HepG2 (cell line): ENCODE results near the gene DDX10. TPM values are rescaled to one million over a fixed set of nuclear protein-coding genes. Genes with fewer than 3 reads are reported as not detected.
A peak's percentile ranks its signal among the peaks of the same experiment; 100 is the strongest.

ENCODE experiments used
- ATAC-seq: fragments of 200-7000 bp; cut with Tn5 transposase; 3 replicates; pipeline ENCODE4 v1.9.1; 2020; ENCODE audit warnings: mild to moderate bottlenecking, moderate library complexity
- BruUV-seq: library from RNA; stranded (reverse); fragments of 400-500 nt; replicated peaks from 2 replicates; lab custom pipeline; 2021; lab: Mats Ljungman, UMichigan
- CTCF ChIA-PET: fragments of 300-600 bp; formaldehyde crosslinking; extraction: SDS; loops from one replicate; lab custom pipeline; 2021; ENCODE audit warnings: low total read pairs, inconsistent platforms, low intra/inter-chr PET ratio; lab: Yijun Ruan, JAX
- POLR2A ChIA-PET: fragments of 350-600 bp; sonication (Branson Sonifier 250); formaldehyde crosslinking; loops from one replicate; lab custom pipeline; 2020; ENCODE audit warnings: antibody characterized with exemption, inconsistent platforms; lab: Yijun Ruan, JAX
- DNase-seq: peaks from one replicate; pipeline ENCODE4 v3.0.0-alpha.2; 2015; ENCODE audit warnings: low spot score
- FAIRE-seq: peaks from 3 replicates; lab custom pipeline; 2011; peaks lifted over from hg19 to GRCh38; lab: Jason Lieb, UNC
- H2AFZ ChIP-seq: one replicate; pipeline ENCODE4 v1.6.1; 2011; ENCODE audit warnings: low read length, inconsistent platforms
- H3K27ac ChIP-seq: fragments of 300-600 bp; 3 replicates; pipeline ENCODE4 v1.8.0; 2011; ENCODE audit warnings: mixed run types, mild to moderate bottlenecking, mixed read lengths, low read length, inconsistent platforms; ENCODE audit not compliant: insufficient read depth; ENCODE audit errors: extremely low read length
- H3K27me3 ChIP-seq, 2 experiments: fragments of 200-600 bp in 1 of 2; 2 replicates in 1 of 2; 3 replicates in 1 of 2; pipeline versions ENCODE4 v1.6.0 to v1.8.0; 2011; ENCODE audit warnings: low read length in 2 of 2, mild to moderate bottlenecking in 2 of 2, moderate library complexity in 2 of 2, inconsistent platforms in 1 of 2; ENCODE audit not compliant: insufficient read depth in 2 of 2, control insufficient read depth in 1 of 2
- H3K36me3 ChIP-seq, 2 experiments: fragments of 200-600 bp in 1 of 2; replicated peaks in 1 of 2; 2 replicates in 1 of 2; 3 replicates in 1 of 2; pipeline versions ENCODE4 v1.5.1 to v1.8.0; 2011; ENCODE audit warnings: low read length in 2 of 2, inconsistent platforms in 1 of 2; ENCODE audit not compliant: insufficient read depth in 2 of 2, control insufficient read depth in 1 of 2
- H3K4me1 ChIP-seq: 2 replicates; pipeline ENCODE4 v1.5.1; 2012; ENCODE audit warnings: low read length, inconsistent platforms; ENCODE audit not compliant: insufficient read depth
- H3K4me2 ChIP-seq: 2 replicates; pipeline ENCODE4 v1.6.0; 2011; ENCODE audit warnings: low read depth, low read length, inconsistent platforms
- H3K4me3 ChIP-seq, 3 experiments: fragments of 200-600 bp in 1 of 3; sonication (generic), shearing (Covaris generic) in 1 of 3; replicated peaks in 1 of 3; 2 replicates each; pipeline ENCODE4 v1.5.1; 2011 to 2016; ENCODE audit warnings: low read length in 3 of 3, inconsistent platforms in 2 of 3, low read depth in 2 of 3, mild to moderate bottlenecking in 2 of 3, control low read depth in 1 of 3, mixed read lengths in 1 of 3; ENCODE audit not compliant: insufficient read depth in 1 of 3
- H3K79me2 ChIP-seq: one replicate; pipeline ENCODE4 v1.6.1; 2011; ENCODE audit warnings: low read length, inconsistent platforms; ENCODE audit not compliant: insufficient read depth
- H3K9ac ChIP-seq: 2 replicates; pipeline ENCODE4 v1.6.0; 2011; ENCODE audit warnings: mild to moderate bottlenecking, low read depth, low read length, inconsistent platforms; ENCODE audit not compliant: insufficient read depth
- H3K9me3 ChIP-seq: 2 replicates; pipeline ENCODE4 v1.5.1; 2012; ENCODE audit warnings: mild to moderate bottlenecking, low read length
- H4K20me1 ChIP-seq: 2 replicates; pipeline ENCODE4 v1.6.0; 2011; ENCODE audit warnings: inconsistent platforms, mild to moderate bottlenecking, low read length, moderate library complexity; ENCODE audit not compliant: insufficient read depth
- EP300 ChIP-seq, 3 experiments: sonication (generic) in 1 of 3; formaldehyde crosslinking in 1 of 3; IDR thresholded peaks; 2 replicates each; pipeline versions ENCODE4 v1.5.1 to v1.6.1; 2011 to 2020; ENCODE audit warnings: low read depth in 2 of 3, low read length in 2 of 3, borderline replicate concordance in 1 of 3, improper control_type of control experiment in 1 of 3, mild to moderate bottlenecking in 1 of 3, missing genetic modification reagents in 1 of 3, moderate library complexity in 1 of 3
- ERF ChIP-seq: IDR thresholded peaks from 2 replicates; pipeline ENCODE4 v1.6.1; 2018; ENCODE audit warnings: missing biosample characterization, missing genetic modification reagents
- FOSL2 ChIP-seq: sonication (generic); formaldehyde crosslinking; IDR thresholded peaks from 2 replicates; pipeline ENCODE4 v1.4.0; 2020; ENCODE audit warnings: missing genetic modification reagents
- KAT2B ChIP-seq: fragments of 150-350 bp; IDR thresholded peaks from 2 replicates; pipeline ENCODE4 v1.6.1; 2014; ENCODE audit warnings: low read depth, low read length, borderline replicate concordance
- MAFK ChIP-seq, 2 experiments: IDR thresholded peaks in 1 of 2; conservative IDR thresholded peaks in 1 of 2; 2 replicates each; pipeline ENCODE4 v1.6.1; 2011; ENCODE audit warnings: improper control_type of control experiment in 2 of 2, low read length in 2 of 2
- MEIS2 ChIP-seq: sonication (generic); formaldehyde crosslinking; IDR thresholded peaks from 2 replicates; pipeline ENCODE4 v1.9.0; 2021; ENCODE audit warnings: mild to moderate bottlenecking, missing genetic modification reagents
- ONECUT2 ChIP-seq: sonication (generic); formaldehyde crosslinking; IDR thresholded peaks from 2 replicates; pipeline ENCODE4 v1.4.0; 2020; ENCODE audit warnings: missing genetic modification reagents
- PPARG ChIP-seq: conservative IDR thresholded peaks from 2 replicates; pipeline ENCODE4 v1.6.1; 2016; ENCODE audit warnings: missing biosample characterization, missing genetic modification reagents
- RAD21 ChIP-seq: fragments of 450-650 bp; formaldehyde crosslinking; IDR thresholded peaks from 2 replicates; pipeline ENCODE4 v1.5.0; 2020; ENCODE audit warnings: mild to moderate bottlenecking
- RFX5 ChIP-seq: IDR thresholded peaks from 2 replicates; pipeline ENCODE4 v1.6.1; 2011; ENCODE audit warnings: low read depth, low read length, improper control_type of control experiment
- RFXANK ChIP-seq: IDR thresholded peaks from 2 replicates; pipeline ENCODE4 v1.6.1; 2016
- RORA ChIP-seq: sonication (generic); formaldehyde crosslinking; IDR thresholded peaks from 2 replicates; pipeline ENCODE4 v1.5.0; 2020; ENCODE audit warnings: mild to moderate bottlenecking, missing genetic modification reagents, moderate library complexity
- TEAD3 ChIP-seq: optimal IDR thresholded peaks from 2 replicates; pipeline ENCODE3; 2016; ENCODE audit warnings: borderline replicate concordance
- ZNF569 ChIP-seq: sonication (generic); formaldehyde crosslinking; IDR thresholded peaks from 2 replicates; pipeline ENCODE4 v1.5.0; 2020; ENCODE audit warnings: mild to moderate bottlenecking, missing genetic modification reagents, moderate library complexity, borderline replicate concordance
- WGBS: methylation state at CpG from one replicate; pipeline ENCODE4 v1.1.6; 2017; ENCODE audit warnings: low lambda C conversion rate; 5-methylcytosine and 5-hydroxymethylcytosine counted together
- in situ Hi-C: cut with HindIII; loops from 2 replicates; pipeline ENCODE4 v1.10.0; 2017; ENCODE audit warnings: low pct_unique_long_range_greater_than_20kb; ENCODE audit not compliant: extremely low pct_ligation_motif_present
- intact Hi-C: fragments of 100-400 bp; cut with micrococcal nuclease; formaldehyde crosslinking; loops from one replicate; pipeline ENCODE4 v1.10.0; 2022; ENCODE audit not compliant: unreplicated experiment
- polyA plus RNA-seq, 8 experiments: library from polyadenylated mRNA; depleted of rRNA in 3 of 8; stranded (reverse) in 7 of 8; unstranded in 1 of 8; fragments of >200 nt; fragmentation: Illumina TruSeq in 4 of 8; extraction: Trizol in 4 of 8; gene quantifications; 2 replicates each; pipeline versions ENCODE4 v1.2.1 to v1.2.3, GENCODE V29; 2011 to 2016; ENCODE audit warnings: low read depth in 4 of 8, missing spikeins in 1 of 8, mixed read lengths in 1 of 8; ENCODE audit not compliant: insufficient read depth in 1 of 8
- total RNA-seq, 5 experiments: library from RNA; depleted of rRNA; stranded (reverse); fragments of >200 nt; fragmentation: Illumina TruSeq; extraction: Trizol; gene quantifications; 2 replicates each; pipeline ENCODE4 v1.2.3, GENCODE V29; 2016; ENCODE audit warnings: low read depth in 1 of 5
- TF ChIP-seq, protein P1 (sequence below): sonication (generic); formaldehyde crosslinking; IDR thresholded peaks from 2 replicates; pipeline ENCODE4 v1.5.0; 2020; ENCODE audit warnings: missing genetic modification reagents
- TF ChIP-seq, protein P2 (sequence below): sonication (generic); formaldehyde crosslinking; IDR thresholded peaks from 2 replicates; pipeline ENCODE4 v1.4.0; 2020; ENCODE audit warnings: missing genetic modification reagents, borderline replicate concordance
- TF ChIP-seq, protein P3 (sequence below): IDR thresholded peaks from 2 replicates; pipeline ENCODE4 v1.6.1; 2012; ENCODE audit warnings: low read depth, low read length, improper control_type of control experiment

Gene DDX10
- total and polyA plus RNA-seq, 2 of the 13 experiments (the other 11 are each of a cell fraction or from before 2014, with no cell fraction given), result 17.0 to 32.0 TPM

DNA sequence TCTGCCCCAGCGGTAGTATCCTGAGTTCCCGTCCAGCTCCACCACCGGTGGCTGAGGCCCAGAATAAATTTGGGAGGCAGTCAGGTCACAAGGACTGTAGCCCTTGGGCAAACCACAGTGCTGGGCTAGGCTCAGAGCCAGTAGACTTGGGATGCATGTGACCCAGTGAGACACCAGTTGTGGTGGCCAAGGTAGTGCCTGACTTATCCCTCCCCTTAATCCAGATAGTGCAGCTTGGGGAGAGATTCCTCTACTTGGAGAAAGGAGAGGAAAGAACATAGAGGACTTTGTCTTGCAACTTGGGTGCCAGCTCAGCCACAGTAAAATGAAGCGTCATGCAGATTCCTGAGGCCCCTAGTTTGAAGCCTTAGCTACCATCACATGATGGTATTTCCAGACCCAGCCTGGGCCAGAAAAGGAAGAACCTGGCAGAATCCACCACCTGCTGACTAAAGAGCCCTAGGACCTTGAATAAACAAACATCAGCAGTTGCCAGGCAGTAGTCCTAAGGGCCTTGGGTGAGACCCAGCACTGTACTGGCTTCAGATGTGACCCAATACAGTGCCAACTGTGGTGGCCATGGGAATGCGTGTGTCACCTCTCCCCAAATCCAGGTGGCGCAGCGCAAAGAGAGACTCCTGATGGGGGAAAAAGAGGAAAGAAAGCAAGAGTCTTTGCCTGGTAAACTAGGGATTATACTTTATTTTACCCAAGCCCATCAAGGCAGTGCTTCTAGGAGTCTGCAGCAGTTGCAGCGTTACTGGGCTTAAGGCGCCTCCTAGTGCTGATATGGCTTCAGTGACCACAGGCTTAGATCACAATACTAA is 17.0 kb upstream of the DDX10 start:
- no peak overlapping the region for H2AFZ ChIP-seq
- intact Hi-C loops (loop anchor here (1.0 to 5.0 kb wide), 3 partner anchors 231 to 531 kb away; partner anchors contain the start of genes ATM and NPAT), in situ Hi-C loops (loop anchor here (5.0 kb wide), 1 partner anchor 231 kb away; no protein-coding TSS in a partner anchor)
- DNase-seq (peak; percentile 50), FAIRE-seq (peak; percentile 70), ATAC-seq (peak; percentile 98)
- H3K9me3 ChIP-seq, result no peaks in the 10 kb centered on the region
- no peaks in the 10 kb centered on the region for H3K79me2 ChIP-seq
- BruUV-seq, result no TSS peak
- H3K4me3 ChIP-seq, result no peak overlapping the region
- H3K4me2 ChIP-seq, result no peak overlapping the region
- H3K4me1 ChIP-seq, result no peaks in the 10 kb centered on the region
- ChIA-PET CTCF (interaction anchor here (1.7 kb wide), 1 partner anchor 230 kb away, joined by 42 read pairs; no protein-coding TSS in a partner anchor), POLR2A (no interaction called here)
- H3K27me3 ChIP-seq, result no peaks in the 10 kb centered on the region
- H4K20me1 ChIP-seq, result no peaks in the 10 kb centered on the region
- WGBS, result 45% methylated on average over 8 of the region's 9 CpGs
- no peaks in the 10 kb centered on the region for H3K36me3 ChIP-seq
- H3K27ac ChIP-seq, result no peak overlapping the region
- no peak overlapping the region for H3K9ac ChIP-seq
- TF ChIP-seq ONECUT2 (CRISPR knock-in tag) (no peak), KAT2B (no peak), PPARG (CRISPR knock-in tag) (0 out of 2 replicates have a peak, but pooled peaks have one; percentile 20), ERF (CRISPR knock-in tag) (peak; percentile 49; the same call in 1 of the 2 replicates), RFXANK (CRISPR knock-in tag) (0 out of 2 replicates have a peak, but pooled peaks have one; percentile 51), MEIS2 (CRISPR knock-in tag) (no peak), ZNF569 (no peak), MAFK (conservative IDR thresholded peaks at IDR 0.05 in 1 of 2, IDR thresholded peaks at IDR 0.05 in 1 of 2; ENCODE audit: low read length in 2 of 2) (no peak), RAD21 (peak; percentile 80), RORA (CRISPR knock-in tag) (no peak), EP300 (IDR thresholded peaks at IDR 0.05; ENCODE audit: low read depth in 2 of 2, low read length in 2 of 2) (no peak), EP300 (CRISPR knock-in tag; IDR thresholded peaks at IDR 0.05; ENCODE audit: borderline replicate concordance) (no peak), TEAD3 (CRISPR knock-in tag) (peak; percentile 19), FOSL2 (CRISPR knock-in tag) (no peak), RFX5 (peak; percentile 95)
- TF ChIP-seq, protein P1, sequence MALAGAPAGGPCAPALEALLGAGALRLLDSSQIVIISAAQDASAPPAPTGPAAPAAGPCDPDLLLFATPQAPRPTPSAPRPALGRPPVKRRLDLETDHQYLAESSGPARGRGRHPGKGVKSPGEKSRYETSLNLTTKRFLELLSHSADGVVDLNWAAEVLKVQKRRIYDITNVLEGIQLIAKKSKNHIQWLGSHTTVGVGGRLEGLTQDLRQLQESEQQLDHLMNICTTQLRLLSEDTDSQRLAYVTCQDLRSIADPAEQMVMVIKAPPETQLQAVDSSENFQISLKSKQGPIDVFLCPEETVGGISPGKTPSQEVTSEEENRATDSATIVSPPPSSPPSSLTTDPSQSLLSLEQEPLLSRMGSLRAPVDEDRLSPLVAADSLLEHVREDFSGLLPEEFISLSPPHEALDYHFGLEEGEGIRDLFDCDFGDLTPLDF (CRISPR knock-in tag), result no peak
- TF ChIP-seq, protein P2, sequence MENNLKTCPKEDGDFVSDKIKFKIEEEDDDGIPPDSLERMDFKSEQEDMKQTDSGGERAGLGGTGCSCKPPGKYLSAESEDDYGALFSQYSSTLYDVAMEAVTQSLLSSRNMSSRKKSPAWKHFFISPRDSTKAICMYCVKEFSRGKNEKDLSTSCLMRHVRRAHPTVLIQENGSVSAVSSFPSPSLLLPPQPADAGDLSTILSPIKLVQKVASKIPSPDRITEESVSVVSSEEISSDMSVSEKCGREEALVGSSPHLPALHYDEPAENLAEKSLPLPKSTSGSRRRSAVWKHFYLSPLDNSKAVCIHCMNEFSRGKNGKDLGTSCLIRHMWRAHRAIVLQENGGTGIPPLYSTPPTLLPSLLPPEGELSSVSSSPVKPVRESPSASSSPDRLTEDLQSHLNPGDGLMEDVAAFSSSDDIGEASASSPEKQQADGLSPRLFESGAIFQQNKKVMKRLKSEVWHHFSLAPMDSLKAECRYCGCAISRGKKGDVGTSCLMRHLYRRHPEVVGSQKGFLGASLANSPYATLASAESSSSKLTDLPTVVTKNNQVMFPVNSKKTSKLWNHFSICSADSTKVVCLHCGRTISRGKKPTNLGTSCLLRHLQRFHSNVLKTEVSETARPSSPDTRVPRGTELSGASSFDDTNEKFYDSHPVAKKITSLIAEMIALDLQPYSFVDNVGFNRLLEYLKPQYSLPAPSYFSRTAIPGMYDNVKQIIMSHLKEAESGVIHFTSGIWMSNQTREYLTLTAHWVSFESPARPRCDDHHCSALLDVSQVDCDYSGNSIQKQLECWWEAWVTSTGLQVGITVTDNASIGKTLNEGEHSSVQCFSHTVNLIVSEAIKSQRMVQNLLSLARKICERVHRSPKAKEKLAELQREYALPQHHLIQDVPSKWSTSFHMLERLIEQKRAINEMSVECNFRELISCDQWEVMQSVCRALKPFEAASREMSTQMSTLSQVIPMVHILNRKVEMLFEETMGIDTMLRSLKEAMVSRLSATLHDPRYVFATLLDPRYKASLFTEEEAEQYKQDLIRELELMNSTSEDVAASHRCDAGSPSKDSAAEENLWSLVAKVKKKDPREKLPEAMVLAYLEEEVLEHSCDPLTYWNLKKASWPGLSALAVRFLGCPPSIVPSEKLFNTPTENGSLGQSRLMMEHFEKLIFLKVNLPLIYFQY (CRISPR knock-in tag), result peak; percentile 49; the same call in 1 of the 2 replicates
- TF ChIP-seq, protein P3, sequence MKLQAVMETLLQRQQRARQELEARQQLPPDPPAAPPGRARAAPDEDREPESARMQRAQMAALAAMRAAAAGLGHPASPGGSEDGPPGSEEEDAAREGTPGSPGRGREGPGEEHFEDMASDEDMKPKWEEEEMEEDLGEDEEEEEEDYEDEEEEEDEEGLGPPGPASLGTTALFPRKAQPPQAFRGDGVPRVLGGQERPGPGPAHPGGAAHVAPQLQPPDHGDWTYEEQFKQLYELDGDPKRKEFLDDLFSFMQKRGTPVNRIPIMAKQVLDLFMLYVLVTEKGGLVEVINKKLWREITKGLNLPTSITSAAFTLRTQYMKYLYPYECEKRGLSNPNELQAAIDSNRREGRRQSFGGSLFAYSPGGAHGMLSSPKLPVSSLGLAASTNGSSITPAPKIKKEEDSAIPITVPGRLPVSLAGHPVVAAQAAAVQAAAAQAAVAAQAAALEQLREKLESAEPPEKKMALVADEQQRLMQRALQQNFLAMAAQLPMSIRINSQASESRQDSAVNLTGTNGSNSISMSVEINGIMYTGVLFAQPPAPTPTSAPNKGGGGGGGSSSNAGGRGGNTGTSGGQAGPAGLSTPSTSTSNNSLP, result 0 out of 2 replicates have a peak, but pooled peaks have one; percentile 9
